Measurements from ENCODE around the gene SLC15A5. TPM values are rescaled to one million over a fixed set of nuclear protein-coding genes. Genes with fewer than 3 reads are reported as not detected.

SLC15A5 gene
- total and polyA plus RNA-seq, 2 of the 8 experiments (the other 6 are each of a cell fraction or from before 2014, with no cell fraction given): not detected

GRCh38 chr12:16229676-16230075 lies 47.8 kb downstream of the SLC15A5 start:
- no peak overlapping the region for H4K5ac ChIP-seq (ENCODE audit: insufficient read length, low read depth, low read length)
- H3K4me3 ChIP-seq (ENCODE audit: extremely low read depth in 1 of 4, insufficient read depth in 2 of 4, low read depth in 3 of 4, low read length in 4 of 4): no peak overlapping the region
- no peak overlapping the region for H3K18ac ChIP-seq (ENCODE audit: extremely low read depth, low read length)
- no peak overlapping the region for H3K14ac ChIP-seq (ENCODE audit: insufficient read length)
- 88% methylated on average over 1 of the region's 1 CpG; no CpG with 5 or more reads in 1 of the 2 experiments for WGBS, 2 experiments (ENCODE audit: extremely low coverage in 1 of 2, insufficient coverage in 1 of 2, insufficient read length in 1 of 2, insufficient replicate concordance in 2 of 2, low coverage in 1 of 2, low lambda C conversion rate in 2 of 2, missing lambda C conversion rate in 1 of 2)
- H3K9ac ChIP-seq (replicated peaks in 1 of 4; ENCODE audit: extremely low read depth in 1 of 4, low read depth in 3 of 4, low read length in 3 of 4): no peak overlapping the region
- no peak overlapping the region for H2BK15ac ChIP-seq (ENCODE audit: low read length)
- H3K23ac ChIP-seq (ENCODE audit: insufficient read length): no peak overlapping the region
- no peaks in the 10 kb centered on the region for H3K23me2 ChIP-seq (ENCODE audit: low read depth, low read length)
- no peak overlapping the region for H2BK20ac ChIP-seq (ENCODE audit: low read length)
- H4K8ac ChIP-seq (ENCODE audit: extremely low read depth, insufficient read depth, low read length): no peak overlapping the region
- no peak overlapping the region for H3K4ac ChIP-seq (replicated peaks; ENCODE audit: insufficient read length, low read depth, low read length)
- H2BK12ac ChIP-seq (ENCODE audit: low read depth, low read length): no peak overlapping the region
- no peak overlapping the region for H3K4me2 ChIP-seq (ENCODE audit: insufficient read depth in 1 of 2, low read depth in 2 of 2, low read length in 2 of 2)
- no peaks in the 10 kb centered on the region for H4K20me1 ChIP-seq (replicated peaks in 1 of 2; ENCODE audit: control insufficient read depth in 1 of 2, insufficient read depth in 2 of 2, low read length in 2 of 2)
- no peaks in the 10 kb centered on the region; a peak in 1 of 4 replicates for H3K9me3 ChIP-seq (ENCODE audit: insufficient read depth in 2 of 2, low read depth in 1 of 2, low read length in 1 of 2)
- H2BK120ac ChIP-seq (replicated peaks; ENCODE audit: low read depth, low read length): no peak overlapping the region
- no peak overlapping the region for H2BK5ac ChIP-seq (ENCODE audit: low read depth, low read length)
- H3K36me3 ChIP-seq (ENCODE audit: control insufficient read depth in 2 of 4, insufficient read depth in 4 of 4, low read length in 3 of 4): no peaks in the 10 kb centered on the region; a peak in 1 of 8 replicates
- no peak overlapping the region for H3K27ac ChIP-seq (ENCODE audit: low read depth, low read length)
- ChIA-PET CTCF (ENCODE audit: partially characterized antibody) (interaction anchor here (1.0 kb wide), 1 partner anchor 15 kb away, joined by 5 read pairs; no protein-coding TSS in a partner anchor), POLR2A (ENCODE audit: partially characterized antibody) (no interaction called here)
- no peak overlapping the region for H4K91ac ChIP-seq (replicated peaks; ENCODE audit: insufficient read length, low read length)
- H2AK5ac ChIP-seq (ENCODE audit: low read depth, low read length): no peak overlapping the region
- DNase-seq (ENCODE audit: low read depth in 1 of 2, low spot score in 2 of 2): no peak
- H3K79me1 ChIP-seq (ENCODE audit: low read depth, low read length): no peaks in the 10 kb centered on the region
- no peaks in the 10 kb centered on the region for H3K4me1 ChIP-seq (replicated peaks in 1 of 4; ENCODE audit: control insufficient read depth in 3 of 4, insufficient read depth in 4 of 4, low read length in 3 of 4)
- H3K79me2 ChIP-seq (ENCODE audit: control insufficient read depth in 1 of 2, insufficient read depth in 2 of 2, low read length in 2 of 2): no peaks in the 10 kb centered on the region
- no peak for FAIRE-seq
- no peak overlapping the region for H3K56ac ChIP-seq (replicated peaks; ENCODE audit: insufficient read length, low read depth, low read length)
- no peak overlapping the region for H2AFZ ChIP-seq (ENCODE audit: low read length)
- peaks cover 0 to 1% (median 0%) of the 10 kb centered on the region in 4 experiments; a peak in 1 of 7 replicates for H3K27me3 ChIP-seq (replicated peaks in 1 of 4; ENCODE audit: control insufficient read depth in 3 of 4, extremely low read depth in 1 of 4, insufficient read depth in 3 of 4, low read length in 3 of 4)
- TF ChIP-seq BCL11A (IDR thresholded peaks at IDR 0.05; ENCODE audit: low read depth in 2 of 2, low read length in 2 of 2) (no peak), SIRT6 (IDR thresholded peaks at IDR 0.05; ENCODE audit: low read length) (no peak), ZNF274 (IDR thresholded peaks at IDR 0.05; ENCODE audit: borderline replicate concordance, extremely low read depth, low read length) (no peak), RBBP5 (IDR thresholded peaks at IDR 0.05; ENCODE audit: borderline replicate concordance, low read depth, low read length) (no peak), CTCF (IDR thresholded peaks at IDR 0.05; ENCODE audit: control extremely low read depth in 1 of 3, insufficient read depth in 1 of 3, low read depth in 1 of 3, low read length in 3 of 3) (no peak), NANOG (IDR thresholded peaks at IDR 0.05; ENCODE audit: insufficient read depth, low read depth, low read length, poor library complexity, severe bottlenecking) (no peak), SRF (IDR thresholded peaks at IDR 0.05; ENCODE audit: low read depth, low read length) (no peak), FOSL1 (IDR thresholded peaks at IDR 0.05; ENCODE audit: insufficient read depth, low read depth, low read length) (no peak), SP4 (IDR thresholded peaks at IDR 0.05; ENCODE audit: low read length) (no peak), SIN3A (conservative IDR thresholded peaks at IDR 0.05 in 1 of 2, IDR thresholded peaks at IDR 0.05 in 1 of 2; ENCODE audit: low read depth in 1 of 2, low read length in 2 of 2) (no peak), ASH2L (IDR thresholded peaks at IDR 0.05; ENCODE audit: low read length) (no peak)

Measured in H1 (cell line).